Right cardiac atrium (tissue), 5 donors: ENCODE data around the gene ACOT4. TPM values are rescaled to one million over a fixed set of nuclear protein-coding genes. Genes with fewer than 3 reads are reported as not detected.
A peak's percentile ranks its signal among the peaks of the same experiment; 100 is the strongest.
"Not testable (repeated sequence)": the region's sequence is repeated elsewhere in the genome, so short reads cannot be mapped to it uniquely, and the experiment has no call there.

Source experiments
- ATAC-seq, 2 donors: fragments of 200-7000 bp; cut with Tn5 transposase; one replicate each; pipeline versions ENCODE4 v1.8.0 to v1.9.1; 2020; ENCODE audit warnings: moderate library complexity in 2 of 2, mild to moderate bottlenecking in 1 of 2
- DNase-seq, 3 donors: peaks; one replicate each; pipeline ENCODE4 v3.0.0-alpha.2; 2020
- H3K27ac ChIP-seq: one replicate; pipeline ENCODE4 v1.5.1; 2013; ENCODE audit warnings: mild to moderate bottlenecking, low read length, control low read depth, moderate library complexity
- H3K27me3 ChIP-seq: one replicate; pipeline ENCODE4 v1.6.1; 2013; ENCODE audit not compliant: control insufficient read depth, insufficient read depth
- H3K4me1 ChIP-seq: one replicate; pipeline ENCODE4 v1.6.1; 2013; ENCODE audit warnings: low read length; ENCODE audit not compliant: control insufficient read depth, insufficient read depth
- H3K4me3 ChIP-seq: one replicate; pipeline ENCODE4 v1.5.1; 2013; ENCODE audit warnings: low read length, control low read depth
- H3K9me3 ChIP-seq: one replicate; pipeline ENCODE4 v1.6.1; 2013; ENCODE audit warnings: low read length; ENCODE audit not compliant: control insufficient read depth
- WGBS: extraction: QIAGEN DNeasy Blood & Tissue Kit; methylation state at CpG from one replicate; pipeline ENCODE4 v1.1.7; 2013; 5-methylcytosine and 5-hydroxymethylcytosine counted together
- intact Hi-C, 4 donors: fragments of 100-400 bp; cut with DNase I; formaldehyde crosslinking; loops; one replicate each; pipeline versions ENCODE4 v1.11.0 to v1.14.0; 2022 to 2023
- long read RNA-seq, 4 donors: library from polyadenylated mRNA; unstranded; transcript quantifications; one replicate each; pipeline ENCODE4 v2.0.0, GENCODE V29; 2020 to 2021
- polyA plus RNA-seq: library from polyadenylated mRNA; stranded (reverse); fragments of 200-250 nt; gene quantifications from one replicate; pipeline ENCODE4 v1.2.3, GENCODE V29; 2013
- total RNA-seq, 4 donors: library from RNA; stranded (reverse); fragmentation: NEBNext Ultra II Directional; extraction: Animal tissue kit (Norgen Biotek cat#: 25700); gene quantifications; one replicate each; pipeline ENCODE4 v1.2.1, GENCODE V29; 2021
- donor health status: healthy with polysubstance abuse.
- donor health status: DM: no; HTN: yes; CAD: no.
- donor health status: DM: no; HTN: no; CAD: no.
- donor health status: DM: no; HTN: yes; CAD: no; lungs with severe emphysema.
- donor health status: DM: yes; HTN: yes; CAD: no.

The ACOT4 gene, protein sequence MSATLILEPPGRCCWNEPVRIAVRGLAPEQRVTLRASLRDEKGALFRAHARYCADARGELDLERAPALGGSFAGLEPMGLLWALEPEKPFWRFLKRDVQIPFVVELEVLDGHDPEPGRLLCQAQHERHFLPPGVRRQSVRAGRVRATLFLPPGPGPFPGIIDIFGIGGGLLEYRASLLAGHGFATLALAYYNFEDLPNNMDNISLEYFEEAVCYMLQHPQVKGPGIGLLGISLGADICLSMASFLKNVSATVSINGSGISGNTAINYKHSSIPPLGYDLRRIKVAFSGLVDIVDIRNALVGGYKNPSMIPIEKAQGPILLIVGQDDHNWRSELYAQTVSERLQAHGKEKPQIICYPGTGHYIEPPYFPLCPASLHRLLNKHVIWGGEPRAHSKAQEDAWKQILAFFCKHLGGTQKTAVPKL
- total RNA-seq, result under 1 TPM; 0.31 to 0.74 (median 0.56) TPM
- polyA plus RNA-seq, result 0.63 TPM
- long read RNA-seq, donor 1, partial matches to known transcripts, result 0 of 1 reads
- long read RNA-seq, donor 1, other reads (novel, unspliced or antisense), result 0 of 1 reads
- long read RNA-seq, donor 2, partial matches to known transcripts, result 0 of 2 reads
- long read RNA-seq, donor 2, other reads (novel, unspliced or antisense), result 0 of 2 reads
- long read RNA-seq, donor 3, result 0 reads
- long read RNA-seq, donor 4, partial matches to known transcripts, result 0 of 3 reads
- long read RNA-seq, donor 4, other reads (novel, unspliced or antisense), result 0 of 3 reads

DNA sequence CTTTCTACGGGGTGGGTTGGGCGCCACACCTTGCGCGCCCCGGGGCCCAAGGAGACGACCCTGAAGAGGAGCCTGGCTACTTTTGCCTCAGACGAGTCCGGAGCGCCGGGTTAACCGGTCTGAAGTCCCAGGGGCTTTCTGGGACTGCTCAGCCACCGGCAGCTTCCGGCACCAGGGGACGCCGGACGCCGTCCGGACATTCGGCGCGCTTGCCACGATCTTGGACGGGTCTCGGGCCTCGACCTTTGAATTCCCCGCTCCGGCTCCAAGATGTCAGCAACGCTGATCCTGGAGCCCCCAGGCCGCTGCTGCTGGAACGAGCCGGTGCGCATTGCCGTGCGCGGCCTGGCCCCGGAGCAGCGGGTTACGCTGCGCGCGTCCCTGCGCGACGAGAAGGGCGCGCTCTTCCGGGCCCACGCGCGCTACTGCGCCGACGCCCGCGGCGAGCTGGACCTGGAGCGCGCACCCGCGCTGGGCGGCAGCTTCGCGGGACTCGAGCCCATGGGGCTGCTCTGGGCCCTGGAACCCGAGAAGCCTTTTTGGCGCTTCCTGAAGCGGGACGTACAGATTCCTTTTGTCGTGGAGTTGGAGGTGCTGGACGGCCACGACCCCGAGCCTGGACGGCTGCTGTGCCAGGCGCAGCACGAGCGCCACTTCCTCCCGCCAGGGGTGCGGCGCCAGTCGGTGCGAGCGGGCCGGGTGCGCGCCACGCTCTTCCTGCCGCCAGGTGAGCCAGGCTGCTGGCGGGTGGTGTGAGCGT lies at the start of gene ACOT4:
ACOT4 (plus strand) TSS at position 184 of the 760 bp plus-strand sequence; CDS start at position 271, 87 bp downstream.
- Histone ChIP-seq H3K4me3 (peak within 1 kb of the TSS; percentile 50), H3K9me3 (no peaks in the 10 kb centered on the region), H3K27me3 (no peaks in the 10 kb centered on the region), H3K4me1 (no peaks in the 10 kb centered on the region), H3K27ac (no peak within 1 kb of the TSS)
- peak; percentile 90 to 91 for ATAC-seq
- WGBS, result 2% methylated on average over 89 of the region's 89 CpGs
- intact Hi-C loops, result no loop called here
- DNase-seq, result peak; percentile 46 to 71 (median 68)

DNA sequence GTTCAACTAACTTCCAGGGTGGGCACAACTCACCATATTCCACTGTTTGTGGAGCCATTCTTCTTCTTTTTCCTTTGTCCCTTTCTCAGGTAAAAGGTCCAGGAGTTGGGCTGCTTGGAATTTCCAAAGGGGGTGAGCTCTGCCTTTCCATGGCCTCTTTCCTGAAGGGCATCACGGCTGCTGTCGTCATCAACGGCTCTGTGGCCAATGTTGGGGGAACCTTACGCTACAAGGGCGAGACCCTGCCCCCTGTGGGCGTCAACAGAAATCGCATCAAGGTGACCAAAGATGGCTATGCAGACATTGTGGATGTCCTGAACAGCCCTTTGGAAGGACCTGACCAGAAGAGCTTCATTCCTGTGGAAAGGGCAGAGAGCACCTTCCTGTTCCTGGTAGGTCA lies 48.7 kb upstream of the ACOT4 start:
- 73% methylated on average over 7 of the region's 7 CpGs for WGBS
- DNase-seq, H3K27me3 ChIP-seq, H3K27ac ChIP-seq, H3K9me3 ChIP-seq, H3K4me1 ChIP-seq, intact Hi-C loops, H3K4me3 ChIP-seq, ATAC-seq: not testable (repeated sequence)

DNA sequence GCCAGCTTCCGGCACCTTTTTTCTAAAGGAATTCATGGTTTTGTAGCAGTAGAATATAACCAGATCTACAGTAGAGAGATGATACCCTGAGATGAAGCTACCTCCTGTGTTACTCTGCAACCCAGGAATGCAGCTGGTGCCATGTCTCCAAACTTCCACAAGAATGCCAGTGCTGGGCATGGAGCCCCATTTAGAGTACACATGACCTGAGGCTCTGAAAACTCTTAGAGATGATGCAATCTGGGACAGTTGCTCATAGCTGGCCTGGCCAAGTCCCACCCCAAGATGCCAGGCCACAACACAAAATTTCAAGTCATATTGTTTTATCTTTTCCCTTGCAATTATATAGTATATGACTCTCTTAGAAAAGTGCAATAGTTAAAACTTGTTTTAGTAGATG lies 46.3 kb upstream of the ACOT4 start:
- H3K4me3 ChIP-seq, DNase-seq, H3K27ac ChIP-seq, H3K9me3 ChIP-seq, intact Hi-C loops, H3K27me3 ChIP-seq, H3K4me1 ChIP-seq: not testable (repeated sequence)
- WGBS, result 92% methylated on average over 1 of the region's 1 CpG
- peak; percentile 74 to 79 for ATAC-seq

DNA sequence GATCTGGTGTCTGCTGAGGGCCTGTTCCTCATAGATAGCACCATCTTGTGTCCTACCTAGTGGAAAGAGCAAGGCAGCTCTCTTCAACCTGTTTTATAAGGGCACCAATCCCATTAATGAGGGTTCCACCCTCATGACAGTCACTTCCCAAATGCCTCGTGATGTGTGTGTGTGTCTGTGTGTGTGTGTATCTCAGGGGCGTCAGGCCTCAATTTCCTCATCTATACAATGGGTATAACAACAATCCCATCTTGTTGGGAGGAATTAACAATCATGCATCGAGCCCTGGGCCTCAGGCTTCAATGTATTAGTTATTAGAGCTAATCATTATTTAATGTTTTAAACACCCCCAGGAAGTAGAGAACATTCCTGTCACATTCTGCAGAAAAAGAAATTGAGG lies 42.6 kb upstream of the ACOT4 start:
- intact Hi-C loops, H3K27me3 ChIP-seq, DNase-seq, H3K27ac ChIP-seq, ATAC-seq, H3K4me3 ChIP-seq, H3K4me1 ChIP-seq, H3K9me3 ChIP-seq: not testable (repeated sequence)
- WGBS, result 84% methylated on average over 3 of the region's 3 CpGs

DNA sequence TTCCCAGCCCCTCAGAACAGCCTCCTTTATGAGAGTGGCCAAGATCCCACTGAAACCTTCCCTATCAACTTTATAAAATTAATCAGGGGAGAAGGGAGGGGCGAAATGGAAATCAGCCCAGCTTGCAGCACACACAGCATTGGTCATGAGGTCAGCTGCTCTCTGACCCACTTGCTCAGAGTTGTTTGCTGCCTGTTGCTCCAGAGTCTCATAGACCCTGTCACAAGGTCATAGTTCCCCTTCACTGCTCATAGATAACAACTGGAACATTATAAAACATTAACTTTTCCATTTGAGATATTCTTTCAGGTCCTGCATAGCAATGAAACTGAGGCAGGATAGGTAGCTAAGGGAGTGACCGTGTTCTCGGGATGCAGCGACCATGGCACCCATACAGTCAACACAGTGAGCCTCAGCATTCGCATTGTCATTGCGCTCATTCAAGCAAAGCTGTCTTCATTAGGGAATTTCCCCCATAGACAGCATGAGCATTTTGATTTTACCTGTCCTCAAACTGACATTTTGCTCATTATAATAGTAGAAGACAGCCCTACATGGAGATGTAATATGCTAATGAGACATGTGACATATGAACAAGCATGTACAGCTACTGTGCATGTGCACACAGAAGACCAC lies 41.7 kb upstream of the ACOT4 start:
- H3K9me3 ChIP-seq, H3K27me3 ChIP-seq, intact Hi-C loops, H3K4me3 ChIP-seq, DNase-seq, H3K27ac ChIP-seq, H3K4me1 ChIP-seq, ATAC-seq: not testable (repeated sequence)
- 98% methylated on average over 5 of the region's 6 CpGs for WGBS

DNA sequence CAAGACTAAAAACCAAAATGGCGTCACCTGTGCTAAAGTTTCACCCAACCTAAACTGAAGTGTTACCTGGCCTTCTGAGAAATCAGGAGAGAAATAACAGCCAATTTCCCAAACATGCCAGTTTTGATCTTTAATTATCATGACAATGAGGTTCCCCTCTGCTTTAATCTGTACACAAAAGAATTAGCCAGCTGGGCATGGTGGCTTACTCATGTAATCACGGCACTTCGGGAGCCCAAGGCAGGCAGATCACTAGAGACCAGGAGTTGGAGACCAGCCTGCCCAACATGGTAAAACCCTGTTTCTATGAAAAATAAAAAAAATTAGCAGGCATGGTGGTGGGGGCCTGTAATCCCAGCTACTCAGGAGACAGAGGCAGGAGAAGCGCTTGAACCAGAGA lies 37.8 kb upstream of the ACOT4 start:
- Histone ChIP-seq H3K4me1 (no peaks in the 10 kb centered on the region), H3K27me3 (no peaks in the 10 kb centered on the region), H3K27ac (no peak overlapping the region), H3K9me3 (no peaks in the 10 kb centered on the region), H3K4me3 (no peak overlapping the region)
- ATAC-seq, result no peak
- DNase-seq, result no peak
- intact Hi-C loops, result no loop called here
- WGBS, result 97% methylated on average over 4 of the region's 4 CpGs

DNA sequence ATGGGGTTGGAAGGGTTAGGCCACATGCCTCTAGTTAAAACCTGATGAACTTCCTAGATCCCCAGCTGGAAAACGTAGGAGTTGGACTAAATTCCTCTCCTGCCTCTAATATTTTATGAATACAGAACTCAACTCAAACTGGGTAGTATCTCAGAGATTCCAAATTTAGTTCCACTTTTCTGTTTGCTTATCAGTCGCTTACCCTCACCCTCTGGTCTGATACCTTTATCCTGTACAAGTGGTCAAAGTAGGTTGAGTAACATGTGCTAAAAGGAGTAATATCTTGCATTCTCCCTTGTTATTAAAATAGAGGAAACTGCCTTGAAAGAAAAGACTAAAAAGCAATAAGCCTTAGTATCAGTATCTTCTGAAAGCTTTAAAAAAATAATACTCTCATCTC lies 34.5 kb upstream of the ACOT4 start:
- WGBS, result 32% methylated on average over 2 of the region's 2 CpGs
- H3K9me3 ChIP-seq, ATAC-seq, DNase-seq, H3K4me3 ChIP-seq, intact Hi-C loops, H3K4me1 ChIP-seq, H3K27me3 ChIP-seq, H3K27ac ChIP-seq: not testable (repeated sequence)

DNA sequence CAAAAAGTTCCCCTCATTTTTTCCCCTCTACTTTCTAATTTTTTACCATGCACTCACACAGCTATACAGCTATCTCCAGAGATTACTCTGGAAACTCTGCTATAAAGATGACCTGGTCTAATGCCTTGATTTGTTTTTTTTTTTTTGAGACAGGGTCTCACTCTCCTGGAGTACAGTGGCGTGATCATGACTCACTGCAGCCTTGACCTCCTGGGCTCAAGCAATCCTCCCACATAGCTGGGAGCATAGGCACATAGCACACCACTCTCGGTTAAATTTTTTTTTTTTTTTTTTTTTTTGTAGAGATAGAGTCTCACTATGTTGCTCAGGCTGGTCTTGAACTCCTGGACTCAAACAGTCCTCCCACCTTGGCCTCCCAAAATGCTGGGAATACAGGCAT lies 33.4 kb upstream of the ACOT4 start:
- intact Hi-C loops, H3K27ac ChIP-seq, DNase-seq, H3K27me3 ChIP-seq, H3K4me3 ChIP-seq, H3K4me1 ChIP-seq, ATAC-seq, H3K9me3 ChIP-seq: not testable (repeated sequence)
- WGBS, result 100% methylated on average over 2 of the region's 2 CpGs

DNA sequence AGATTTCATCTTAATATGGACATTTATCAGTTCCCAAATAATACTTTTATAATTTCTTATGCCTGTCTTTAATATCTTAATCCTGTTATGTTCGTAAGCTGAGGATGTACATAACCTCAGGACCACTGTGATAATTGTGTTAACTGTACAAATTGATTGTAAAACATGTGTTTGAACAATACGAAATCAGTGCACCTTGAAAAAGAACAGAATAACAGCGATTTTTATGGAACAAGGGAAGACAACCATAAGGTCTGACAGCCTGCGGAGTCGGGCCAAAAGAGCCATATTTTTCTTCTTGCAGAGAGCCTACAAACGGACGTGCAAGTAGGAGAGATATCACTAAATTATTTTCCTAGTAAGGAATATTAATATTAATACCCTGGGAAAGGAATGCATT lies 29.4 kb upstream of the ACOT4 start:
- ATAC-seq, H3K4me3 ChIP-seq, H3K27me3 ChIP-seq, H3K9me3 ChIP-seq, H3K4me1 ChIP-seq, intact Hi-C loops, H3K27ac ChIP-seq, DNase-seq: not testable (repeated sequence)
- 91% methylated on average over 7 of the region's 7 CpGs for whole genome bisulfite sequencing

DNA sequence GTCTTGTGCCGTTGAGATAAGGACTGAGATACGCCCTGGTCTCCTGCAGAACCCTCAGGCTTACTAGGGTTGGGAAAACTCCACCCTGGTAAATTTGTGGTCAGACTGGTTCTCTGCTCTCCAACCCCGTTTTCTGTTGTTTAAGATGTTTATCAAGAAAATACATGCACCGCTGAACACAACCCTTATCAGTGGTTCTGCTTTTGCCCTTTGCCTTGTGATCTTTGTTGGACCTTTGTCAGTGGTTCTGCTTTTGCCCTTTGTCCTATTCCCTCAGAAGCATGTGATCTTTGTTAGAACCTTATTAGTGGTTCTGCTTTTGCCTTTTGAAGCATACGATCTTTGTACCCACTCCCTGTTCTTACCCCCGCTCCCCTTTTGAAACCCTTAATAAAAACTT lies 29.0 kb upstream of the ACOT4 start:
- H3K4me3 ChIP-seq, H3K27ac ChIP-seq, ATAC-seq, H3K27me3 ChIP-seq, intact Hi-C loops, DNase-seq, H3K4me1 ChIP-seq, H3K9me3 ChIP-seq: not testable (repeated sequence)
- WGBS, result 92% methylated on average over 6 of the region's 6 CpGs
